ENCODE results near the gene CRNKL1.

The CRNKL1 gene

DNA sequence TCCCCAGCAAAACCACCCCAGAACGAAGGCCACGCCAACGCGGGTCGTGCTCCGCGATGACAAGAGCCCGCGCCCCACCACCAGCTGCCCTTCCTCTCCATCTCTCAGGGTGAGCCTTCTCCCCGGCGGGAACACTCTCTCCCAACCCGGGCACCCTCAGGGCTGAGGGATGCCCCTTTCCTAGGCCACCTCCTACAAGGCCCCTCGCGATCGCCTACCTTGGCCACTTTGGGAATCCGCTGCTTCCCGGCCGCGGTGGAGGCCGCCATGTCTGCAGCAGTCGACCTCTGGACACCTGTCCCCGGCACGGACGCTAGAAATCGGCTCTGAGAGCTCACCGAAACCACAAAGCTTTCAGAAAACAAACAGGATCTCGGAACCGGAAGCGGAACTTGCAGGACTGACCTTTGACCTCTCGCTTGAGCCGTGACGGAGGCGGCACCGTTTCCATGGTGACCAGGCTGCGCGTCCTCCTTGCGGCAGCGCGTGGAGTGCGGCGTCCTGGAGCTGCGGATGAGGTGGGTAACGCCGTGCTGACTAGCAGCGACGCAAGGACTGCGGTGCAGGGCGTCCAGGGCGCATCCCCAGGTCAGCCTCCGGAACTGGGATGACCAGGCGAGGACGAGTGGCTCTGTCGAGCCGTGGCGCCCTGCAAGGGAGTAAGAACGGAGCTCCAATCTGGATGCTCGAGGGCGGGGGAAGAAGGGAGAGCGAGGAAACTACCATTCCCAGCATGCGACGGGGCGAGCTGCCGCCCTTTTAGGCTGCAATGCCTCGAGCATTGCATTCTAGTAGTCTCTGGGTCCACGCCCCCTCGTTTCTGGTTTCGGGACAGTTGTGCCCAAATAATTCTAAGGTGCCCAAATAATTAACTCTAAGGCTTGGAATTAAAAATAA, at the start of gene CRNKL1, which contains the start of gene CFAP61:
Gene CRNKL1 (minus strand): TSS at position 393 of the 897 bp plus-strand sequence. CDS start 124 bp downstream, at position 269.
Gene CFAP61 (plus strand): TSS at position 459 of the 897 bp plus-strand sequence. CDS start 4,122 bp downstream, outside the sequence.
- peak; percentile 95 to 98 for DNase-seq

DNA sequence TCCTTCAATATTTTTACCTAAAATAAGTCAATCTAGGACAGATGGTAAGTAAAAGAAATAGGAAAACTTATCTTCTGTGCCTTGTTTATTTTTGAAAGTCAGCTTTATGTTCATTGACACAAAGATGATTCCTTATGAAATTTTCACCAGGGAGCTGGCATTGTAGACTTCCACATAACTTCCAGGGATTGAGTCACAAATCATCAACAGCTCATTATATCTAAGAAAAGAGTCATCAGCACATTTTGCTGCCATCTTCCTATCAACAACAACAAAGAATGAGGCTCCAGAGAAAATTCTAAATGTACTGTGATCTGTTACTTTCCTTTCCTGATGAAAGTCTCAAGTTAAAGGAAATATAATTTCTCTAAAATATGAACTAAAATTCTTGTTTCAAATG, 48.6 kb upstream of the CRNKL1 start:
- no peak for DNase-seq

DNA sequence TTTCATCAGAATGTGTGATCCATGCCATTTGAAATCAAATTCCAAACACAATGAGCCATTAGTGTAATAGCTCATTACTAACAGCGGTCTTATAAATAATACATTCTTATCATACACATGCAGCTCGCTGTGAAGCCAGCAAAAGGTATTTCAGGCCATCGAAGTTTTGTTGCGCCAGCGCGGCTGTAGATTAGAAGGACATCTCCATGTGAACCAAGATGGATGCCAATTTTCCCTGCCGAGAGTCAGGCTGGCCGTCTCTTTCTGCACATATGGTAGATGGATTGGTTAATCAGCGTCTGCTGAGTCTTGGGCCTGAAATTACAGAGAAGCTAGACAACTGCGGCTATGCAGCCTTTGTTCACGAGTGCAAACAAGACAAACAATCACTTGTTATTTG, 44.2 kb upstream of the CRNKL1 start:
- DNase-seq = peak; percentile 66 to 90

DNA sequence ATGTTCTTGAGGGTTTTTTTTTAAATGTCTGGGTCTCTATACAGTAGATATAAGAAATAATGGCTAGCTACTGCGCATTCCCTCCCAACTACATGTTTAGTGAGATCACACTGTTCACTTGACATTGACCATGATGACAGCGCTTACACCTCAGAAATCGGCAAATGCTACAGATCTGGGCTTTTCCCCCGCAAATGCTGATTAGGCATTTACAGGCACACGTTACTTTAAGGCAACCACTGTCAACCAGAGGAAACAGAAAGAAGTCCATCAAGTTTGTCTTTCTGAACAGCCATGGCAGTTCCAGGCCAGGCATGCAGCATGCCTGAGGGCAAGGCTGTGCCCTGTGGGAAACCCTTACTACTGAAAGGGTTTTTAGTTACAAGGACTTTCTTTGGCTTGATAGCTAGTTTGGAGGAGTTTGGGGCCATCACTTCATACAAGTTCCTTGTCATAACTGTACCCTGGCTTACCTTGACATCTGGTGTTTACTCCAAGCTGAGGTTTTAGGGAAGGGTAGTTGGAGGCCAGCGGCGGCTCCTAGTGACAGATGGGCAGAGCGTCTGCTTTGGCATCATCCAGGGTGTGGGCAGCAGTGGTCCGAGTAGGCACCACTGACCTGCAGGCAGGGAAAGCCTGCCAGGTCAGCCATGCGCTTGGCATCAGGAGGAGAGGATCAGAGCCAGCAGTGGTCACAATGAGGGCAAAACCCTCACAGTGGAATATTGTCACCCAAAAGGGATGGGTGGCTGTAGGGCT, 43.0 kb upstream of the CRNKL1 start:
- peak in 1 of 2 experiments; percentile 74 for DNase-seq

DNA sequence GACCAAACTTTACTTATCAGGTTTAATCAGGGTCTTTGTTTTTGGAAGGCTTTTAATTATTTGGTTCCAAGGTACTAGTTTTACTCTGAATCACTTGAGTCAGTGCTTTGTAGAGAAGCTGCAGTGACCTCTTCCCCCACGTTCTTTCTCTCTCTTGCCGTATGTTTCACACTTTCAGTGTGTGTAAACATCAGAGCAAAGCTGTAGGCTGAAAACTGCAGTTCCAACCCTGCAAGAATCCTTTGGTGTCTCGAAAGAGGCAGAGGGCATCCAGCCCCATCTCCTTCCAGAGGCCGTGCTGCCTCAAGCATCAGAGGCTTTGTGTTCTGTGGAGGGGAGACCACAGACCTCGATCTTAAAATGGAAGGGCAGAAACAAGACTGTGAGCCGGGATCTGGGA, 42.1 kb upstream of the CRNKL1 start:
- DNase-seq = no peak

DNA sequence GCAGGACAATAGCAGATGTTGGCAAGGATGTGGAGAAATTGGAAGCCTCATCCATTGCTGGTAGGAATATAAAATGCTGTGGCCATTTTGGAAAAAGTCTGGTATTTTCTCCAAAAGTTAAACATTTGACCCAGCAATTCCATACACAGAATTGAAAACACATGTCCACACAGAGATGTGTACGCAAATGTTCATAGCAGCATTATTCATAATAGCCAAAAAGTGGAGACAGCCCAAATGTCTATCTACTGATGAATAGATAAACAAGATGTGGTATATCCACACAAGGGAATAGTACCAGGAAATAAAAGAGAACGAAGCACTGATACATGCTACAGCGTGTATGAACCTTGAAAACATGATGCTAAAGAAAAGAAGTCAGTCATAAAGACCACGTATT, 40.6 kb upstream of the CRNKL1 start:
- DNase-seq = peak in 1 of 2 experiments; percentile 36

DNA sequence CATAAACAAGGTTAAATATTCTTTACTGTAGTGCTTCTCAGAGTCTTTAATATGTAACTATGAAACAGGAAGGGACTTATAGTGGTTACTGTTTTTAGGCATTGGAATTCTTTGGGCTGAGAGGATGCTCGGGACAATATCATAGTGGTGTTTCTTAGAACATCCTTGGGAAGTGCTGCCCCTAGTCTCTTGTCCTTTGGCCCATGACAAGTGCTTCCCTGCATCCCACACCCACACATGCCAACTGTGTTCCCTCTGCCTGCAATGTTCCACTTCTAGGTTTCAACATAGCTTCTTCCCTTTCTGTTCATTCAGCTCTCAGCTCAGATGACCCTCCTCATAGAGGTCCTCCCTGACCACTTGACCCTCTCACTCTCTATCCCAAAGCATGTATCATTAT, 37.7 kb upstream of the CRNKL1 start:
- DNase-seq = no peak

DNA sequence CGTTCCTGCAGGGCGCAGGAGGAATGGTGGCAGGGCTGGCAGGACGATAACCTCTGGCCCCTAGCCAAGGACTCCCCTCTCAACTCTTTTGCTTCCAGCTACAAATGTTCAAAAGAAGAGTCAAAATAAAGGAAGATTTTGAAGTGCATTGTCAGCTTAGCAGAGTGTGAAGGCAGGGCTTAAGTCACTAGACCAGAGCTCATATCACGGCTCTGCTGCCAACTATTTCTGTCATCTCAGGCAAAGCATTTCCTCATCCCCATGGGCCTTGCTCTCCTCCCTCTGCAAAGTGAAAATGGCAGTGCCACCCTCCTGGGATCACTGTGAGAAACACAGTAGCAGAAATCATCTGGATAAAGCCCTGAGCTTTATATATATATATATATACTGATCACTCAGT, 36.8 kb upstream of the CRNKL1 start:
- peak in 1 of 2 experiments; percentile 19 for DNase-seq

DNA sequence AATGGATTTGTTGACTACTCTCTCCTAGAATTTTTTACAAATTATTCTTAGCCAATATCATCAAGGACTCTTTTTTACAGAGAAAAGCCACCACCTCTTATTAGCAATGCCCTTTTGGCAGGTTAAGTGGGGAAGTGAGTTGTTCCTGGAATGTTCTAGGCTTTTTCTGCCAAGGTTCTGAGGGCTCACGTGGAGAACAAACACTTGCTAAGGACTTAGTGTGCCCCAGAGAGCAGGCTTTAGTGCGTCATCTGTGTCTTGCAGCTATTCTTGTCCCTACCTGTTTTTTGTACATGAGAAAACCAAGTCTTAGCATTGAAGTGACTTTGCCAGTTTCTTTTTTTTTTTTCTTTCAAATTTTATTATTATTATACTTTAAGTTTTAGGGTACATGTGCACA, 33.5 kb upstream of the CRNKL1 start:
- peak in 1 of 2 experiments; percentile 23 for DNase-seq

DNA sequence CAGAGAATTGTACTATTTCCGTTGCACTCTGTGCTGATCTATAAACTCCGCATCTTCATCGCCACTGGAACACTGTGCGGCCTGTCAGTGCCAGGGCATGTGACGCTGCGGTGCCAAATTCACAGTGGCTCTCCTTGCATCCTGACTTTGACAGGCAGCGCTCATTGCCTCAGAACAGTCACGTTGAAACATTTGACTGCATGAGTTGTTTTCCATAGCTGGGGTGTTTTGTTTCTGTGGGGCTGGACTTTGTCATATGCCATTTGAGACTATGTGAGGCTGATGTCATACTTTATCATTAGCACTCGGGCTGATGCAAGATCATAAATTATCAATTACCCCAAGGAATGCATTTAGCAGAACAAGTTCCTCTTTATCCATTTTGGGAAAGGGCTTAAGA, 32.8 kb upstream of the CRNKL1 start:
- peak; percentile 63 to 76 for DNase-seq

DNA sequence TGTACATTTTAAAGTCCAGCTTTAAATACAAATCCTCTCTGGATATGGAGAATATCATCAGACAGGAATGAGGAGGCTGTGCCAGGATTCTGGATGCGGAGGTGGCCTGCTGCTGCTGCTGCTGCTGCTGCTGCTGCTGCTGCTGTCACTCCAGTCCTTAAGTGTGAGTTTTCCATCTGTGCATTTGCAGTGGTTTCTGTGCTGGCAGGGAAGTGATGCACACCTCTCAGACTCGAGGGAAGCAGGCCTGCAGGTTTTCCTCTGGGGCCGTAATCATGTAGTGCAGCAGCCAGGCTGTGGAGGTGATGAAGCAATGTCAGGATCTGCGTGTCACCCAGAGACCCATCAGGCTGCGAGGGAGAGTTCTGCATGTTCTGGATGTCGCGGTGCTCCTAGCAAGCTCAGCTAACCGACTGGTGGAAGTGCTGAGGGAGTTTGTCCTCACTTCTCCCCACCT, 32.1 kb upstream of the CRNKL1 start:
- DNase-seq = peak; percentile 51 to 81

DNA sequence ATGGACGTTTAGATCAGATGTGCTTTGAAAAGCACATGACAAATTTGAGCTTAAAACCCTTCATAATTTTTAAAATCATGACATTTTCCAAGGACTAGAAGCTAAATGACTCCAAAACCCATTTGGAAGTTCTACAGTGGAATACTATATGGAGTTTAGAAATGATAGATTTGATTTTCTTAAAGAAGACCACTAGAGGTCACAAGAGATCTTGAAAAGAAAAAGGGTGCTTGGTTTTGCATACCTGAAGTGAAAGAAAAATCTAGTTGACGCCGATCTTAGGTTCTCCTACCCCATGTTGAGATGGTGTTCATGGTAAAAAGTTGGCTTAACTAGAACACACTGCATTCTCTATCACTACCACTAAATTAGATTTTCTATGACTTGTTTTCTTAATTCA, 31.5 kb upstream of the CRNKL1 start:
- peak; percentile 81 to 82 for DNase-seq

DNA sequence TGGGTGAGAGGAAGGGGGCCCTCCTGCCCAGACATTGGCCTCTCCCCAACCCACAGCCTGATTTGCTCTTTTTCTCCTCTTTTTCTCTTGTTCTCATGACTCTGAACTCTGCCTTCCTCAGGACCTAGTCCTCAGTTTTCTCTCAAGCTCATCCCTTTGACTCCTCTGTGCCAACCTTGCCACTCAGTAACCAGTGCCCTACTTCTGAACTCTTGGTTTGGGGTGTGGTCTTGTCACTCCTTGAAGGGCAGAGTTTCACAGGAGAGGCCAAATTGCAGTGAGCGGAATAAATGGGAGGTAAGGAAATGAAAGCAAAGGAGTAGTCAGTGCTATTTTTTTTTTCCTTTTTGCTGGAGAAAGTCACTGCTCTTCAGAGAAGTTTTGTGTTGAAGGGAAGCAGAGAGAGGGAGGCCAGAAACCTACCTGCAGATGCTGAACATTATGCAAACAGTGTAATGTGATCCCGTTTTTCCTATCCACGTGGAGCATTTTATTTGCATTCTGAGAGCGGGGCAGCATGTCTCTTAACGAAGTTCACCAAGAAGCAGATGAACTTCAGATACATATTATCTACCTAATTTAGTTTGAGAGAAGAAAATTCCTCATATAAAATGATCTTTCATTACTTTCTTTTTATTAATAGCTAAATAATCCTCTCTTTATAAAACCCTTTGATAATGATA, 27.0 kb upstream of the CRNKL1 start:
- no peak for DNase-seq

DNA sequence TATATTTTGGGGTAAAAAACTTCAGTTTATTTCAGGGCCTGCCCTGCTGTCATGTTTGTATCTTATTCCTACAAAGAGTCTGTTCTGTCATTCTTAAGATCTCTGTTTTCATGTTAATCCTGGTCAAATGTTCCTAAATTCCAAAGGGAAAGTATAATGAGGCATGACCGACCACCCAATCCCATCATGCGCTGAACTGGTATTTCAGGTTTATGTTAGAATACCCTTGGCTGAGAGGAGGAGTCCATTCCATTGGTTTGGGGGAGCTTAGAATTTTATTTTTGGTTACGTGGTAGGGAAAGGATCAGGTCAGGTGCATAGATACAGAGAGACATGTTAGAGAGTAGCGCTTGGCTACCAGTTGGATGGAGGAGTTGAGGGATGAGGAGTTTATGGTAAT, 25.8 kb upstream of the CRNKL1 start:
- DNase-seq = no peak

DNA sequence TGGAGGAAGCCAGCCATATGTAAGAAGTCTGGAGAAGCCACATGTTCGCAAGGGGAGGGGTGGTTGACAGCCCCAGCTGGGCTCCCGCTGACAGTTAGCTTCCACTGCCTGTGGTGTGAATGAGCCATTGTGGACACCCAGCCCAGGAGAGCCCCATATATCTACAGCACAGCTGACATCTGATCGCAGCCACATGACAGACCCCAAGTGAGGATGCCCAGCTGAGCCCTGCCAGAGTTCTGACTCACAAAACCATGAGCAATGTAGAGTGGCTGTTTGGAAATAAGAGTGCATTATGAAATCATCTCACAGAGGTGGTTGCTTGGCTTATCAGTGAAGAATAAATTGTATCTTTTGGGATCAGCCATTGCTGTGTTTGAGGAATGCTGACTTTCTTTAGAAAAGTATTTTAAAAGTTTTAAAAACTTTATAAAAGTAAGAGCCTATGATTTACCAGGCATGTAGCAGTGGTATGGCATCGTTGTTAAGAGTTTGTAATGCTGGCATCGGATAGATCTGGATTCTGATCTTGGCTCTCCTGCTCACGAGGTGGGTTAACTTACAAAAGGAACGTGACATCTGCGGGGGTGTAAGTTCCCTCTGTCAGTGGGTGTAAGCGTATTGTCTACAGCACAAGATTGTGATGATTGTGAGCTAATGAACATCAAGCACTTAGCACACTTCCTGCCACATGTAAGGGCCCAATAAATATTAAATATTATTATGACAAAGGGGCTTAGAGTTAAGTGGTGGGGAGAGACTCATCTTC, 24.2 kb upstream of the CRNKL1 start:
- no peak for DNase-seq

DNA sequence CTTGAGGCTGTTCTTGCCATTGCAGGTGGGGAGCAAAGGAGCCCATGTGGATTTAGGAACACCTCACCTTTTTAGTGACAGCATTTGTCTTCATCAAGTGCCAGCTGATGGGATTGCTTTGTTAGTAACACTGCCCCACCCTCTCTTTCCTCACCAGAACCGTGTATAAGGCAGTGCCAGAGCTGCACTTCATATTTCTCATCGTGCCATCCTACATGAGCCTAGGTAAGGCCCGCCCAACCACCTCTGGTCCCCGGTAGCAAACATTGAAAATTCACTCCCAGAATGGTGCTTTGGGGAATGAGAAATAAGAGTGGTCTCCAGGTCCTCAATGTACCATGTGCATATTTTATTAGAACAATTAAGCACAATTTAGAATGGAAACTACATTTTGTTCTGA, 22.8 kb upstream of the CRNKL1 start:
- no peak for DNase-seq

DNA sequence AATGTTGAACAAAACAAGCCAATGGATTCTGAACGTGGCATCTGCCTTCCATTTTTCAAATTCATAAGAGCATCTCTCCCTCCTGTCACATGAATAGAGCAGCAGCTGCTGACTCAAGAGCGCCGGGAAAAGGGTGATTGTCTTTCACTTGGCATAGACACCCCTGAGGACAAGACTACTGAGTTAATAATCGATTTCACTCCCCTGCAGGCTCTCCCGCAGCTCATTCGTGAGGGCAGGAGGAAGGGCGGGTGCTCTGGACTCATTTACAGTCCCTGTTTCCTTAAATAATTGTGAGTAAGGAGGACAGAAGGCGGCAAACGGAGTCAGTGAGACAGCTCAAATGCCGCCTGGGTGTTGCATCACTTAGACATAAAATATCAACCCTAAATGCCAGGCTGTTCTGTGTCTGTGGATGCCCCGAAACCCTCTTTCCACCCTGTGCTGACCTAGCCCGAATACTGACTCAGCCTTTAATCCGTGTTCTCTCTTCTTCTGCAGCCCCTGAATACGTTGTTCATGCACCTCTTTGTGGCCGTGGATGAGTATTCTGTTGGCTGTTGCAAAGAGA, 21.6 kb upstream of the CRNKL1 start:
- peak; percentile 60 to 88 for DNase-seq

DNA sequence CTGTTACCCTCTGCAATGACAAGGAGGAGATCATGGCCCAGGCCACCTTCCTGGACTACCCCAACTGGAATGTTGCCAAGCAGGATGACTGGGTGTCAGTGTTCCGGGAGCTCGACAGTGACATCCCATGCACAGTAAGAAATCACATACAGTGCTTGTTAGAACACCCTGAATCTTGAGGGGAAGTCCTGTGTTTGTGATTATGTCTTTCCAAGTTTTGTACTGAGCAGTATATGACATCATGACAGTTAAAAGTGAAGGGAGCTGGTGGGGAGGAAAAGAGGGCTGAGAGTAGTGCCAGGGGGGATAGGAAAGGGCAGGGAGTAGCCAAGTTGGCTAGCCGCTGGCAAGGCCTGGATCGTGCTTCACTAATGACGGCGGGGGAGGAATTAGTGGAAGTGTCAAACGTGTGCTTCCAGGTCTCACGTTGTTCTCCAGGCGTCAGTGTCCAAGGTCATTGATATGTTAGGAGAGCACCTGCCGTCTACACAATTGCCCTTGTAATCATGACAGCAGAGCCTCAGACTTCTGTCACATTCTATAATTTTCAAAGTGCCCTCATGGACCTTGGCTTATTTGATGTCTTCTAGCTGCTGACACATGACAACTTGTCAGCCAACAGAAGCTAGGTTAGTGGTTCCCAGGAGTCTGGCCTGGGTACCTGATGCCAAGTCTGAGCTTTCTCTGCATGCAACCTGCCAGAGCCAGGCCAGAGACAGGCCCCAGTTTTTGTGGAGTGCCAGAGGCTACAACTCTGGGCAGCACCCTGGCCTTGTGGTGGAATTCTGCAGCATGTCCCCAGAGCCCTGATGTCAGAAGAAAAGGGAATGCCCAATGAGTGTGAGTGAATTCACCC, 18.8 kb upstream of the CRNKL1 start:
- peak in 1 of 2 experiments; percentile 61 for DNase-seq

DNA sequence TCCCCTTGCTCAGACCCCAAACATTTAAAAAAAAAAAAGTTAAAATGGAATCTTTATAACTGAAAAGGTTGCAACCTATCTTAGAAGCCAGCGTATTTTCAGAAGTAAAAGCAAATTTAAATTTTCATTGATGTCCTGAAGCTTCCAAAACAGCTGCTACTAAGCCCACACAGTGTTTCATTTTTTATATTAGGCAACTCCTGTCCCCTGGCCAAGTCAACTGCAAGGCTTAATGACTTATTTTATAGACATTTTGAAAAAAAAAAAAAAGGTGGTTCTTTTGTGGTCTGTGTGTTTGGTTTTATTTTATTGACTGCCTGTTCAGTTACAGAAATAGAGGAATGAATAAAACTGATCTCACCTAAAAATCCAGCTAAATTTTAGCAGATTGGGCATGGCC, 13.1 kb upstream of the CRNKL1 start:
- DNase-seq = no peak

DNA sequence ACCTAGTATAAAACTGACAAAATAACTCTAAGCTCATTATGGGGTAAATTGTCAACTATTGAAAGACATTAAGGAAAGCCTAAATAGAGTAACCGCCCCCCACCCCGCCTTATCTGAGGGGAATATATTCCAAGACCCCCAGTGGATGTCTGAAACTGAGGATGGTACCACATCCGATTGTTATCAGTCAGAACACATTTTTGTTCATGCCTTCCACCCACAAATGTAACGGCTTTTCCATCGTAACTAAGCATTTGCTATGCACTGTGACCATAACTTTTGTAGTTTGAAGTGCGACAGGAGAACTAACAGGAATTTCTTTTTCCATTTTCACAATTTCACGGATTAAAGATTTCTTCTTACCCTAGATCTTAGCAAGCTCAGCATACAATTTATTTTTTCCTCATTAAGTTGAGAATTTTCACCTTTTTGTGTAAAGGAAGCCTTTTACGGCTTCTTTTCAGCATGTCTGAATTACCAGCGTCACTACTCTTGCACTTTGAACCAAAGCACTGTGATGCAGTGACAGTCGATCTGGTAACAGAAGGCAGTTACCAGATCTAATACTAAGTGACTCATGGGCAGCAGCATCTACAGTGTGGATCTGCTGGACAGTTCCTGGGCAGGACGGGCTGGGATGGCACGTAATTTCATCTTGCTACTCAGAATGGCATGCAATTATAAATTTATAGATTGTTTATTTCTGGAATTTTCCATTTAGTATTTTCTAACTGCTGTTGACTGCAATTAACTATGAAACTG, 11.9 kb upstream of the CRNKL1 start:
- DNase-seq = no peak

All from NCI-H446 (cell line).